EH (cell line): ENCODE results near the gene TBXAS1.
"Not testable (repeated sequence)": the region's sequence is repeated elsewhere in the genome, so short reads cannot be mapped to it uniquely, and the experiment has no call there.

Experiments used
- DNase-seq: peaks from one replicate; pipeline ENCODE4 v3.0.0-alpha.2; 2015; ENCODE audit warnings: low read depth

The TBXAS1 gene

GRCh38 chr7:139914306-139915267 lies 85.5 kb downstream of the TBXAS1 start:
- peak; percentile 59 for DNase-seq

- peak; percentile 80 for DNase-seq
Measured at GRCh38 chr7:139915268-139915863, 86.3 kb downstream of the TBXAS1 start.

GRCh38 chr7:139915864-139916716 lies 87.0 kb downstream of the TBXAS1 start:
- DNase-seq: peak; percentile 98

GRCh38 chr7:139916717-139917395 lies 87.8 kb downstream of the TBXAS1 start:
- DNase-seq: no peak

- no peak for DNase-seq
Measured at GRCh38 chr7:139917851-139918250, 88.8 kb downstream of the TBXAS1 start.

GRCh38 chr7:139918480-139918879 lies 89.4 kb downstream of the TBXAS1 start:
- DNase-seq: no peak

- DNase-seq: no peak
Measured at GRCh38 chr7:139923090-139923489, 94.0 kb downstream of the TBXAS1 start.

GRCh38 chr7:139924461-139924860 lies 95.4 kb downstream of the TBXAS1 start:
- no peak for DNase-seq

- not testable (repeated sequence) for DNase-seq
Measured at GRCh38 chr7:139929221-139929620, 100.2 kb downstream of the TBXAS1 start.

GRCh38 chr7:139930286-139930965 lies 101.4 kb downstream of the TBXAS1 start:
- DNase-seq: no peak

- no peak for DNase-seq
Measured at GRCh38 chr7:139931190-139931934, 102.3 kb downstream of the TBXAS1 start.

GRCh38 chr7:139932531-139932930 lies 103.5 kb downstream of the TBXAS1 start:
- no peak for DNase-seq

- DNase-seq: peak; percentile 61
Measured at GRCh38 chr7:139936760-139937310, 107.8 kb downstream of the TBXAS1 start.

- DNase-seq: no peak
Measured at GRCh38 chr7:139937715-139938114, 108.7 kb downstream of the TBXAS1 start.

GRCh38 chr7:139940866-139941265 lies 111.8 kb downstream of the TBXAS1 start:
- DNase-seq: no peak

GRCh38 chr7:139941421-139941820 lies 112.4 kb downstream of the TBXAS1 start:
- no peak for DNase-seq

- no peak for DNase-seq
Measured at GRCh38 chr7:139941866-139942265, 112.8 kb downstream of the TBXAS1 start.

GRCh38 chr7:139942636-139943035 lies 113.6 kb downstream of the TBXAS1 start:
- no peak for DNase-seq

- no peak for DNase-seq
Measured at GRCh38 chr7:139943401-139943800, 114.3 kb downstream of the TBXAS1 start.

- DNase-seq: no peak
Measured at GRCh38 chr7:139944248-139944647, 115.2 kb downstream of the TBXAS1 start.
